ENCODE measurements around the gene PLXNA4.

The PLXNA4 gene

DNA sequence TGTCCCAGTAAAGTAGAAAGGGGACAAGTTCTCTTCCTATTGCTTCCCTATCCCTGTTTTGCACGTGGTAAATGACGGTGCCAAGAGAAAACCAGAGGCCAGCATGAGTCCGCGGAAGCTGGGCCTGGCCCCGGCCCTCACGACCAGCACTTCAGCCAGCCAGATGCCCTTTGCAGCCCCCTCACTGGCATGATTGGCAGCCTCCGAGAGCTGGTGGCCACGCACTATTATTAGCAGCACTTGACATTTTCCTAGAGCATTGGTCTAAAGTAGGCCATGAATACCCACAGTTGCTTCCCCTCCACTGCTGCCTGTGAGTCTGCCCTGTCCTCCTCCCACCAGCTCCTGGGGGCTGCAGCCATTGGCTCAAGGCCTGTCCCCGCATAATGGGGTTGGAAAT is 369.1 kb downstream of the PLXNA4 start:
- no peak overlapping the region for H3K4me3 ChIP-seq (ENCODE audit: low read depth, low read length)
- TF ChIP-seq, protein P1, sequence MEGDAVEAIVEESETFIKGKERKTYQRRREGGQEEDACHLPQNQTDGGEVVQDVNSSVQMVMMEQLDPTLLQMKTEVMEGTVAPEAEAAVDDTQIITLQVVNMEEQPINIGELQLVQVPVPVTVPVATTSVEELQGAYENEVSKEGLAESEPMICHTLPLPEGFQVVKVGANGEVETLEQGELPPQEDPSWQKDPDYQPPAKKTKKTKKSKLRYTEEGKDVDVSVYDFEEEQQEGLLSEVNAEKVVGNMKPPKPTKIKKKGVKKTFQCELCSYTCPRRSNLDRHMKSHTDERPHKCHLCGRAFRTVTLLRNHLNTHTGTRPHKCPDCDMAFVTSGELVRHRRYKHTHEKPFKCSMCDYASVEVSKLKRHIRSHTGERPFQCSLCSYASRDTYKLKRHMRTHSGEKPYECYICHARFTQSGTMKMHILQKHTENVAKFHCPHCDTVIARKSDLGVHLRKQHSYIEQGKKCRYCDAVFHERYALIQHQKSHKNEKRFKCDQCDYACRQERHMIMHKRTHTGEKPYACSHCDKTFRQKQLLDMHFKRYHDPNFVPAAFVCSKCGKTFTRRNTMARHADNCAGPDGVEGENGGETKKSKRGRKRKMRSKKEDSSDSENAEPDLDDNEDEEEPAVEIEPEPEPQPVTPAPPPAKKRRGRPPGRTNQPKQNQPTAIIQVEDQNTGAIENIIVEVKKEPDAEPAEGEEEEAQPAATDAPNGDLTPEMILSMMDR (IDR thresholded peaks at IDR 0.05; ENCODE audit: low read depth, low read length), result no peak

DNA sequence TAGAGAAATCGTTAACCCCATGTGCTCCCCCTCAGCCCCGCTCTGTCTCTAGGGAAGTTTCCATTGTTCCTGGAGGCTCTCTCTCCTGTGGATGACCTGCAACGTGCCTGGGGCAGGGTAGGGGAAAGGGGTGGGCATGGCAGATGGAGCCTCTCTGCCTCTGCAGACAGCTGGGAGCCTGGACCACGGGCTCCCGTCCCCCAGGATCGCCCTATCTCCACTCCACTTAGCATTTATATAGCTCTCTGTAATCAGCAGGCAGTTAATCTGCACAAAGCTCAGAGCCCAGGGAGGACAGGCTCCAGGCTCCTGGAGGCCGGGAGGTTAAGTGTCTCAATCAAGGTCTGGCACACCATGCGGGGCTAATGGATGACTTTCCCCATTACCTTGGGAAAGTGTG is 369.7 kb downstream of the PLXNA4 start:
- H3K4me3 ChIP-seq (ENCODE audit: low read depth, low read length), result no peak overlapping the region
- TF ChIP-seq, protein P1 (IDR thresholded peaks at IDR 0.05; ENCODE audit: low read depth, low read length), result no peak

DNA sequence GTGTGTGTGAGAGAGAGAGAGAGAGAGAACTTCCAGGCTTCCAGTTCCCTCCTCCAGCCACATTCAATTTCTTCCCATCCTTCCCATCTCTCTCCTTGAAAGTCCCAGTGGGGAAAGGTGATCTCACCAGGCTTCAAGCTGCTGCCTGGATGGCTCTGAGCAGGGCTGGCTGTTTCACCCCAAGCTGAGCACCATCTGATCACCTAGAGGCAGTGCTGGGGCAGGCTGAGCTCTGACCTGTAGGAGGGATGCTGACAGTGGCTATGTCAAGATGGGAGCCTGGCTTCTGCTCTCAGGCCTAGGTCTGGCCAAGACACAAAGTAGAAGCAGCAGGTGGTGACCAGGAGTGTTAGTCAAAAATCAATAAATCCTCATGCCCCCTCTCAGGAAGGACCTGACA is 370.8 kb downstream of the PLXNA4 start:
- H3K4me3 ChIP-seq (ENCODE audit: low read depth, low read length), result no peak overlapping the region
- TF ChIP-seq, protein P1 (IDR thresholded peaks at IDR 0.05; ENCODE audit: low read depth, low read length), result no peak

DNA sequence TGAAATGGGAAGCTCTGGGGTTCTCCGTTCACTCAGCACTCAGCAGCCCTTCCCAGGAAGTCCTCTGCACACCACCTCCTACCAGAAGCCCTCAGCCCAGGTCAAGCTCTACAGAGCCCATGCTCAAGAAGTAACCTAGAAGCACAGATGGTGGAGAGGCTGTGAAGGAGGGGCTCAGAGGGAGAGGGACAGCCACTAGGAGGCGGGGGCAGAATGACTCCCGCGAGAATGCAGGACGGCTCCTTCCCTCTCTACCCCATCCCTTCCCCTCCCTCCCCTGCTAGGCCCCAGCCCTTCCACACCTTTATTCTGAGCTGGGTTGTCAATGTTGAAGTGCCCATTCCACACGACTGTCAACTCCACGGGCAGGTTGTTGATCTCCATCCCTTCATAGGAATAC is 373.2 kb downstream of the PLXNA4 start:
- TF ChIP-seq, protein P1 (IDR thresholded peaks at IDR 0.05; ENCODE audit: low read depth, low read length), result no peak
- H3K4me3 ChIP-seq (ENCODE audit: low read depth, low read length), result no peak overlapping the region

DNA sequence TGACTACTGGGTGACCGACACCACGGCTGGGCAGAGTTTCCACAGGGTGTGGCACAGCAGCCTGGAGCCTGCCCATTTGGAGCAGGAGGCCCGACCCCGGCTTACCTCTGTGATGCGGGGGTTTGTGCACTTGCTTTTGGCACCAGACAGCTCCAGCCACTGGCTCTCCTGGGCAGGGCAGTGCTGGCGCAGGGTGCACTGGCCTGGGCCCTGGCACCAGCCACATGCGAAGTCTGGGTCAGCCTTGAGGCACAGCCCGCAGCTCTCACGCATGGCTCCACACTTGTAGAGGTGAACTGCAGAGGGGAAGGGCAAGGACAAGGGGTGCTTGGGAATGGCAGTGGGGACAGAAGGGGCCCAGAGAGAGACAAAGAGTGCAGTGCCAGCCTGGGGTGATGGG is 373.7 kb downstream of the PLXNA4 start:
- TF ChIP-seq, protein P1 (IDR thresholded peaks at IDR 0.05; ENCODE audit: low read depth, low read length), result no peak

DNA sequence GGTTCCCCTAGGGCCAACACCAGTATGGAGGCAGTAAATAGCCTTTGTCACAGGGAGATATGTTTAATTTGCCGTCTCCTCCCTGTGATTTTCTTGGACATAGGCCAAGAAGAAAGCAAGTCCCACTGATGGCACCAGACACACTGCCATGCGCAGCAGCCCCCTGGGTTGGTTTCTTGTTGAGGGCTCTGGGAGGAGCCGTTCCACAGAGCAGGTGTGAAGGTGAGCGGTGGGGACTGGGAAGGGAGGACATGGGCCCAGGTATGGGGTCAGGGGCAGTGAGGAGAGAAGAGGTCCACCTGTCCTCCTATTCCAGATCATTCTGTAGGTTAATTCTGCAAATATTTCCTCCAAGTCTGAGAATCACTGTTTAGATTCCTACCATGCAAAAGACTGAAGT is 376.1 kb downstream of the PLXNA4 start:
- no peak overlapping the region for H3K4me3 ChIP-seq (ENCODE audit: low read depth, low read length)
- TF ChIP-seq, protein P1 (IDR thresholded peaks at IDR 0.05; ENCODE audit: low read depth, low read length), result no peak

More for the DNA sequence above, 373.7 kb downstream of the PLXNA4 start:
- H3K4me3 ChIP-seq (ENCODE audit: low read depth, low read length), result no peak overlapping the region

DNA sequence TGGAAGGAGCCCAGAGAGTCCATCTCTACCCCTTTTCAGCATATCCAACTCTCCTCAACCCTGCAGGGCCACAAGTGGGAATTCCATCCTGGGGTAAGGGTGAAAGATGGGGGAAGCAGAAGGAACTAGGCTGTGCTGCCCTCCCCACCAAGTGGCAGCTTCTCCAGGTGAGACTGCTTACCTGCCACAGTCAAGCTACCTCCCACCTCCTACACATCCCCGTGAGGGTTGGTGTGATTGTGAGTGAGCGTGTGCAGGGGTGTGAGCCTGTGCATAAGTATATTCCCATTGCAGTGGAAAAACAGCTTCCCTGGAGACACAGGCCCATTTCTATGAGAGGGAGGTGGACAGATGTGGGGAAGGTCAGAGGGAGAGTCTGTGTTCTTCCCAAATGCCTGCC is 376.6 kb downstream of the PLXNA4 start:
- H3K4me3 ChIP-seq (ENCODE audit: low read depth, low read length), result no peak overlapping the region
- TF ChIP-seq, protein P1 (IDR thresholded peaks at IDR 0.05; ENCODE audit: low read depth, low read length), result no peak

All from WI38 (cell line).